Daoy (cell line): ENCODE results near the gene TM2D1. TPM values are rescaled to one million over a fixed set of nuclear protein-coding genes. Genes with fewer than 3 reads are reported as not detected.
A peak's percentile ranks its signal among the peaks of the same experiment; 100 is the strongest.
"Not testable (repeated sequence)": the region's sequence is repeated elsewhere in the genome, so short reads cannot be mapped to it uniquely, and the experiment has no call there.

Source experiments
- DNase-seq: peaks from one replicate; pipeline ENCODE4 v3.0.0-alpha.2; 2015; ENCODE audit warnings: low read depth
- total RNA-seq: library from RNA; depleted of rRNA; stranded (reverse); fragments of >200 nt; shearing (Covaris generic); gene quantifications from 2 replicates; pipeline ENCODE4 v1.2.3, GENCODE V29; 2014

TM2D1 gene
- total RNA-seq, 1 experiment from 2014 or later: 34.3 TPM

DNA sequence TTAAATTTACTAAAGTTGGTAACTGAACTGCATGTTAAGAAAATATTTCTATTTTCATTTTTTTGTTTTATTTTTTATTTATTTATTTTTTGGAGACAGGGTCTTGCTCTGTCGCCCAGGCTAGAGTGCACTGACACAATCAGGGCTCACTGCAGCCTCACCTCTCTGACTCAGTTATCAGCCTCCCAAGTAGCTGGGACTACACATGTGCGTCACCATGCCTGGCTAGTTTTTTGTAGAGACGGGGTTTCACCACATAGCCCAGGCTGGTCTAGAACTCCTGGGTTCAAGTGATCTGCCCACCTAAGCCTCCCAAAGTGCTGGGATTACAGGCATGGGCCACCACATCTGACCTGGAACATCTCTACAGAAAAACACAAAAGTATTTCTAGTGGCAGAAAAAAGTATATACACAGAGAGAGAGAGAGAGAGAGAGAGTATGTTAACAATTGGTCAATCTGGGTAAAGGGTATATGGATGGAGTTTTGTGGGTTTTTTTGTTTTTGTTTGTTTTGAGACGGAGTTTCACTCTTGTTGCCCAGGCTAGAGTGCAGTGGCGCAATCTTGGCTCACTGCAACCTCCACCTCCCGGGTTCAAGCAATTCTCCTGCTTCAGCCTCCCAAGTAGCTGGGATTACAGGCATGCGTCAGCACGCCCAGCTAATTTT lies 5.8 kb downstream of the TM2D1 start:
- not testable (repeated sequence) for DNase-seq

DNA sequence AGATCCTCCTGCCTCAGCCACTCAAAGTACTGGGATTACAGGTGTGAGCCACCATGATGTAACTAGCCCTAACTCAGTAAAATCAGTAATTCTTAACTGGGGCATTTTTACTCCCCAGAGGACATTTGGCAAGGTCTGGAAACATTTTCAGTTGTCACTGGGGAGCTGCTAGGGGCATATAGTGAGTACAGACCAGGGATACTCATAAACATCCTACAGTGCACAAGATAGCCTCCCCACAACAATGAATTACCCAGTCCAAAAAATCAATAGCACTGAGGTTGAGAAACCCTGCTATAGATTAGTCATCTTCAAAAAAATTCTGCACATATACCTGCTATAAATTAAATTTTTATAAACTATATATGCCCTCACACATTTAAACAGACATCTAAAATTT lies 13.0 kb downstream of the TM2D1 start:
- no peak for DNase-seq

DNA sequence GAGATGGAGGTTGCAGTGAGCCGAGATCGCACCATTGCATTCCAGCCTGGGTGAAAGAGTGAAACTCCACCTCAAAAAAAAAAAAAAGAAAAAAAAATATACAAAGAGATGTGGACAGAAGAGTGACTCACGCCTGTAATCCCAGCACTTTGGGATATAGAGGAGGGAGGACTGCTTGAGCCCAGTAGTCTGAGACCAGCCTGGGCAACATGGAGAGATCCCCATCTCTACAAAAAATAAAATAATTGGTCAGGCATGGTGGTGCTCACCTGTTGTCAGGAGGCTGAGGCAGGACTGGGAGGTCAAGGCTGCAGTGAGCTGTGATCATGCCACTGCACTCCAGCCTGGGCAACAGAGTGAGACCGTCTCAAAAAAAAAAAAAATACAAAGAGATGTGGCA lies 13.7 kb downstream of the TM2D1 start:
- DNase-seq: peak; percentile 62

DNA sequence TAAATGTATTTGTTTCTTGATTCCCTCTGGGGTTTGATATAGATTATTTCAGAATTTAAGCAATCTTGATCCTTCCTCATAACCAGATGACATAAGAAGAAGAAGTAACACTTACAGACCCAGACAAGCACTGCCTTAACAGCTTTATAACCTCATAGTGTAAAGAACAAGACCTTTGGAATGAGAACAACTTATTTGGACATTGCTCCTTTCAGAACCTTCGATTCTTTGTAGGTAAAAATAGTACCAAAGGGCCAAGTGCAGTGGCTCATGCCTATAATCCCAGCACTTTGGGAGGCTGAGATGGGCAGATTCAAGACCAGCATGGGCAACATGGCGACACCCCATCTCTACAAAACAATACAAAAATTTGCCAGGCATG lies 15.0 kb downstream of the TM2D1 start:
- DNase-seq: no peak

DNA sequence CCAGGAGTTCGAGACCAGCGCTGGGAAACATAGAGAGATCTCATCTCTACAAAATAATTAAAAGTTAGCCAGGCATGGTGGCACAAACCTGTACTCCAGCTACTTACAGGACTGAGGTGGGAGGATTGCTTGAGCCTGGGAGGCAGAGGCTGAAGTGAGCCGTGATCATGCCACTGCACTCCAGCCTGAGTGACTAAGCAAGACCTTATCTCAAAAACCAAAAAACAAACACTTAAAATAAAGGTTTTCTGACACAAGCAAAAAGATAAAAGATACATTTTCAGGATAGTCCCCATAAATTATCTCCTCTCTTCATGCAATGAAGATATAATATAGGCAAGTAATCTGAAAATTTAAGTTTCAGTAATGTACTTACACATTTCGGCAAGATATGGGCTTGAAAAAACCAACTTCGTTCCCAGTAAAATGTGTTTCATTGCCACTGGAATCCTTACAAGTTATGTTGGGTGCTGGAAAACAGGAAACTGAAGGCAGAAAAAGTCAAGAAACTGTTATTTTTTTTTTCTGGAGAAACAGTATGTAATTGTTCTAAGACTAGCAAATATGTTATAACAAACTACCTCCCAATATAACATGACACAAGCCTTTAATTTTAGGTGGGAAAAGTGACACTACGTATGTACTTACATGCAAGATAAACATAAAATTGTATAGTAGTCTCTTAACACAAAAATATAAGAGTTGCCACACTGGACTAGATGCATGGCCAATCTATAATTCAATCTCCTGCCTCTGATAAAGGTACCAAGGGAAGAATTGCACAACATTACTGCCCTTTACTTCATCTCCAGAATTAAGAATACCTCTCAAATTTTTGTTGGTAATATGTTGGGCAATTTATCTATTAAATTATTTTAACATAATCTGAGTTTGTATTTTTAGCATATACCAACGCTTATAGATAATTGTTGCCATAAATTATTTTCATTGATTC lies 15.7 kb downstream of the TM2D1 start:
- DNase-seq: peak; percentile 12

DNA sequence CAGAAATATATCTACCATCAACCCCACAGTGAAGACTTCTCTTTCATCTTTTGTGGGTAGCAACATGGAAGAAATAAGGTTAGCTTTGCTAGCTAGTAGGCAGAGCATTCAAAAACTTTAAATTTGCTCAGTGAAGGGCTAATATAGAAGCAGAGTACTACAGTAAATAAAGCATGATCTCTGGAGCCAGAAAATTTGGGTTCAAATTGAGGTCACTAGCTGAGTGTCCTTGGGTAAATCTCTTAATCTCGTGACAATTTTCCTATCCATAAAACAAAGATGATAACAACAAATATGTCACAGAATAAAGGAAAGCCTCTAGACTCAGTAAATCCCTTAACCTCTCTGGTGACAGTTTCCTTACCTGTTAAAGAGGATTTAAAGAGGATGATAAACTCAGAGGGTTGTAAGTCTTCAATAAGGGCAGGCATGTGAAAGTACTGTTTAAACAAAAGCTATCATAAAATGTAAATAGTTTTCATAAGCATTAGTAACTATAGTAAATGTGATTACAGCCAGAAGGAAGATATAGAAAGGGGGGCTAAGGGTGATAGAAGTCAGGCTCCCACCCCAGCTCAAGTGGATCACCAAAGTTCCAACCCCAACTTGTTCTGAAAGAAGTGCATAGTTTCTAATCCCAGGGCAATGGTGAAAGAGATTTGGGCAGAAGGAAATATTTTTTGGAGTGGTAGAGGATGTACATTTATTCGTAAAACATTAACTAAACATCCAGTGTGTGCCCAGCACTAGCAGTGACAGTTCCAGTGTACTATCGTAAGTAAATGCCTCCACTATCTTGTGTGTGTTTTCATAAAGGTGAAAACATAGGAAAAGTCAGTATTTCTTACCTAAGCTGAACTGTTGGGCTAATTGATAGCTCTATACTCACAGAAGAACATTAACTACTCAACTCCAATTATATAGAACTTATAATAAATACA lies 24.8 kb downstream of the TM2D1 start:
- no peak for DNase-seq

DNA sequence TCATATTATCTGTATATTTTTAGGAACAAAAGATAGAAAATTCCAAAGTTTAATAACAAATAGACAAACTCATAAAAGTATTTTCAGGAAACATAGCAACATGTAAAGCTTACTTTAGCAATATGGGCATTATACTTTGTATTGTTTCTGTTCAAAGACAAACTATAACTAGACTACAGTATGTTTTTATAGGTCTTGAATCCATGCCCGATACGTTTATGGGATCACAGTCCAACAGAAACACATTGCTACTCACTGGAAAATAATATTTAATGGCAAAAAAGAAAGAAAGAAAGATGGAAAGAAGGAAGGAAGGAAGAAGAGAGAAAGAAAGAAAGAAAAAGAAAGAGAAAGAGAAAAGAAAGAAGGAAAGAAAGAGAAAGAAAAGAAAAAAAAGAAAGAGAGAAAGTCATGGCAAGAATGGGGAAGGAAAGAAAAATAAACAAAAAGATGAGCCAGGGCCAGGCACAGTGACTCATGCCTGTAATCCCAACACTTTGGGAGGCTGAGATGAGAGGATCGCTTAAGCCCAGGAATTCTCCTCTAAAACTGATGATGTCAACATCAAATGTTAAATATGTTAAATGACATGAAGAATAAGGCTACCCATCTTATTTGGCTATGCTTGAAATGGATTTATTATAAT lies 32.7 kb downstream of the TM2D1 start:
- peak; percentile 64 for DNase-seq

DNA sequence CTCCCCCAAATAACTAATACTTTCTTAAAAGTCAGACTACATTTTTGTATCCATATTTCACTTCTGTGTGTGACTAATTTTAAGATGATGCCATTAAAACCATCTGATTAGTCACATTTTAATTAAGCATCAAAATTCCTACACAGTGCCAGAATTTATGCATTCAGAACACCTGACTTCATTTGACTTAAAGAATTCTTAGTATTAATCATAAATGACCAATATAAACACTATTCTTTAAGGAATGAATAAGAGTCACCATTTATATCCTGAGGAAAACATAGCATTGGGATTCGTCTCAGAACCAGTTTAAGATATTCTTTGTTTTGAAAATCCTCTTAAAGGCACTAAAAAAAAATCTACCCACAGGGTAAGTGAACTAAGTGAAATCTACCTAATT lies 37.0 kb downstream of the TM2D1 start:
- DNase-seq: no peak

DNA sequence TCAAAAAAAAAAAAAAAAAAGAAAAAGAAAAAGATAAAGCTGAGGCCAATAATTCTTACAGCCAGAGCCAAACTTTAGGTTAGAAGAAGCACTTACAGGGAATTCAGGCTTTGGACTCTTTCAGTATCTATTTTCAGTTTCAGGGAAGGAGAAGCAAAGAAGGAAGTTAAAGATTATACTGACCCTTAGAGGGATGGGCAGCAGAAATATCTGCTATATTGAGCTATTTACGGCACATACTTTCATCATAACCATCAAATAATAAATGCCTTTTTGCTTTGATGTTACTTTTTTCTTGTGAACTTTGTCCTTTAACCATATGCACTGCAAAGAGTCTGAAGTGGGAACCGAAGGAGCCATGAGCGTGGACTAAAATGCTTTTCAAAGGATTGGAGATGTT lies 42.0 kb downstream of the TM2D1 start:
- DNase-seq: no peak

DNA sequence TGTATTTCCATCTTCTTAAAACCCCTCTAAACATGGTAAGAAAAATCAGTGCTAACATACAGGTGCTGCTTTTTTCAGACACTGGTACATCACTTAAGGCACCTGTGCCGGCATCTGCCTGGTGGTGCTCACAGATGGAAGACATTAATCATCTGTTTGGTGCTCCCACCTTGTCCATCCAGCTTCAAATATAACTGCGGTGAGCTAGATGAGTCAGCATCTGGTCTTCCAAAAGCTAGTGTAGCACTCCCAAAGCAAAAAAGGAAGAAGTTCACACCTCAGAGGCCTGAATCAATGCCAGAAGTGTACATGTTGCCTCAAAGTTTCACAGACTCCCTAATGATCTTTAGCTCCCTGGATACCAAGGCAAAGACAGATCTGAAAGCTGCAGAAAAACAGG lies 44.4 kb downstream of the TM2D1 start:
- no peak for DNase-seq

DNA sequence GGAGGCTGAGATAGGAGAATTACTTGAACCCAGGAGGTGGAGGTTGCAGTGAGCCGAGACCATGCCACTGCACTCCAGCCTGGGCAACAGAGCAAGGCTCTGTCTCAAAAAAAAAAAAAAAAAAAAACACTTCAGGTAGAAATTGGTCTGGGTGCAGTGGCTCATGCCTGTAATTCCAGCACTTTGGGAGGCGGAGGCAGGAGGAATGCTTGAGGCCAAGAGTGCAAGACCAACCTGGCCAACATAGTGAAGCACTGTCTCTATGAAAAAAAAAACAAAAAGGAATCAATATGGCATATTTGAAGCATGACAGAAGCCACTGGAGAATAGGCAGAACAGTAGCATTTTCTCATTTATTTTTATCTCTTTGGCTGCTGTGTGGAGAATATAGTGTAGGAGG lies 48.1 kb downstream of the TM2D1 start:
- not testable (repeated sequence) for DNase-seq

DNA sequence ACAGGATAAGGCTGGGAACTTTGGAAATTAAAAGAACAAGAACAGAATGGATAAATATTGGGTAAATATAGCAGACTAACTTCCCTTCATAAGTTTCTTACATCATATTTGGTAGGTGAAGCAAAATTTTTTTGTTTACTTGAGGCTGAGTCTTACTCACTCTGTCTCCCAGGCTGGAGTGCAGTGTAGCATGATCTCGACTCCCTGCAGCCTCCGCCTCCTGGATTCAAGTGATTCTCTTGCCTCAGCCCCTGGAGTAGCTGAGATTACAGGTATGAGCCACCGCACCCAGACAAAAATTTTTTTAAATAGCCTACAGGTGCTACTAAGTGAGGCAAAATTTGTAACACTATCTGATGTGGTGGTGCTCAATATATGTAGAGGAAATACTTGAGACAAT lies 50.7 kb downstream of the TM2D1 start:
- DNase-seq: no peak

DNA sequence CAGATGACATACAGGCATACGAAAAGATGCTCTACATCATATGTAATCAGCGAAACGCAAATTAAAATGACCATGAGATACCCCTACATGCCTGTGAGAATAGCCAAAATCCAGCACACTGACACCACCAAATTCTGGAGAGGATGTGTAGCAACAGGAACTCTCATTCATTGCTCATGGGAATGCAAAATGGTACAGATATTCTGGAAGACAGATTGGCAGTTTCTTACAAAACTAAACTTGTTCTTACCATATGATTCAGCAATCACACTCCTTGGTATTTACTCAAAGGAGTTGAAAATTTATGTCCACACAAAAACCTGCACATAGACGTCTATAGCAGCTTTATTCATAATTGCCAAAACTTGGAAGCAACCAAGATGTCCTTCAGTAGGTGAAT lies 52.6 kb downstream of the TM2D1 start:
- DNase-seq: no peak

DNA sequence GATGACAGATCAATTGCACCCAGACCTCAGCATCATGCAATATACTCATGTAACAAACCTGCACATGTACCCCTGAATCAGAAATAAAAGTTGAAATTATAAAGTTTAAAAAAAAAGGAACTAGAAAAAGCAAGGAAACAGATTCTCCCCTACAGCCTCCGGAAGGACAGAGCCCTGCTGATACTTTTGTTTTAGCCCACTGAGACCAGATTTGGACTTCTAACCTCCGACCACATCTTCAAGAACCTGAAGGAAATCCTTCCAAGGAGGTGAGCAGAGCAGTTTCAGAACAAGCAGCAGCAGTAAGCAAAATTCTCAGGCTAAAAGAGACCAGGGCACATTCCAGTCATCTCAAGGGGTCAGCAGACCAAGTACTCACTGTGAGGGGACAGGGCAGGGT lies 54.5 kb downstream of the TM2D1 start:
- no peak for DNase-seq

DNA sequence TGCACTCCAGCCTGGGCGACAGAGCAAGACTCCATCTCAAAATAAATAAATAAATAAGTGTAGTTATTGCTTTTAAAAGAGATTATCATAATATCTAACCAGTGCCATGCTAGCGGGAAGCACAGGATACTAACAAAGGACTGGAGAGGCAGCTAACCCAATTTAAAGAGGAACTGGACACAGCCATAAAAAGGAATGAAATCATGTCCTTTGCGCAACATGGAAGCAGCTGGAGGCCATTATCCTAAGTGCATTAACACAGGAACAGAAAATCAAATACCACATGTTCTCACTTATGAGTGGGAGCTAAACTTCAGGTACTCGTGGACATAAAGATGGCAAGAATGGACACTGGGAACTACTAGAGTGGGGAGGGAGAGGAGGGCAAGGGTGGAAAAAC lies 54.9 kb downstream of the TM2D1 start:
- no peak for DNase-seq

DNA sequence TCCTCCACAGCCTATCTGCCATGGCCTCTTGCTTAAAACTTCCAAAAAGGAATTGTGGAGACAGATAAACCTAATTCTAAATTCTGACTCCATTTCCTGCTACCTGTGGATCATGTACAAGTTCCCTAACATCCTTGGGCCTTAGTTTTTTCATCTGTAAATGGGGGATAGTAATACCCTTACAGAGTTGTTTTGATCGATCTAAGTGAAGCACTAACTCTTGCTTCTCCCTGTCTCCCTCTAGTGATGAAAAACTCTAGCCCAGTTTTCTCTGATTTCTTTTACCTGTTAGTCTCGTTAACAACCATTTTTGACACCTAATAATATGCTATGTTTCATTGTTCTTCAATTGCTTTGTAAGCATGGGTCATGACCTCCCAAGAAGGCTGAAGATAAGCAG lies 65.9 kb downstream of the TM2D1 start:
- no peak for DNase-seq

DNA sequence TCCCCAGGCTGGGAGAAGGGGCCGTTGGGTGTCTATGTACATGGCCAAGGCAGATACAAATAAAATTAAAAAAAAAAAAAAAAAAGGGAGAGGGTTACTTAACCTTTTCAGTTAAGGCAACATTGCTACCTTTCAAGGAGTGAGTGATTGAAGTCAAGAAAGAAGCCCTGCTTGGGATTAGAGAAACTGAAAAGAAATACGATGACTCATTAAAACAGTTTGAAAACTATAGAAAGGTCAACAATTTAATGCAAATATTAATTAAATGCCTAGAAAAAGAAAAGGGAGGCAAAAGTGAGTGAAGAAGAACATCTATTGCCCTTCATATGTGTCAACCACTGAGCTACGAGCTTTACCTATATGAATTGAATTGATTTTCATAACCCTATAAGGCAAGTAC lies 69.5 kb downstream of the TM2D1 start:
- DNase-seq: no peak

DNA sequence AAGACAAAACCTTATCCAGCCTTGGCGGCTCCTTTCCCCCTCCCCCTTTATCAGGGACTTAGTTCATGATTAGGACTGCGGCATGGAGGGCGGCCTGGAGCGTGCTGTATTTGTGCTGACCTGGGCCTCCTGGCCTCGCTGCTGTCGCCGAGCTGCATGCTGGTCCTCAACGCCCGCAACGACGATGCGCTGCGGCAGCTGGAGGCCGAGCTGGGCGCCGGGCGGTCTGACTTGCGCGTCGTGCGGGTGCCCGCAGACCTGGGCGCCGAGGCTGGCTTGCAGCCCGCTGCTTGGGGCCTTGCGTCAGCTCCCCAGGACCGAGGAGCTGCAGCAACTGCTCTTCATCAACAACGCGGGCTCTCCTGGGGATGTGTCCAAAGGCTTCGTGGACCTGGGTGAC lies 70.9 kb downstream of the TM2D1 start:
- DNase-seq: no peak

DNA sequence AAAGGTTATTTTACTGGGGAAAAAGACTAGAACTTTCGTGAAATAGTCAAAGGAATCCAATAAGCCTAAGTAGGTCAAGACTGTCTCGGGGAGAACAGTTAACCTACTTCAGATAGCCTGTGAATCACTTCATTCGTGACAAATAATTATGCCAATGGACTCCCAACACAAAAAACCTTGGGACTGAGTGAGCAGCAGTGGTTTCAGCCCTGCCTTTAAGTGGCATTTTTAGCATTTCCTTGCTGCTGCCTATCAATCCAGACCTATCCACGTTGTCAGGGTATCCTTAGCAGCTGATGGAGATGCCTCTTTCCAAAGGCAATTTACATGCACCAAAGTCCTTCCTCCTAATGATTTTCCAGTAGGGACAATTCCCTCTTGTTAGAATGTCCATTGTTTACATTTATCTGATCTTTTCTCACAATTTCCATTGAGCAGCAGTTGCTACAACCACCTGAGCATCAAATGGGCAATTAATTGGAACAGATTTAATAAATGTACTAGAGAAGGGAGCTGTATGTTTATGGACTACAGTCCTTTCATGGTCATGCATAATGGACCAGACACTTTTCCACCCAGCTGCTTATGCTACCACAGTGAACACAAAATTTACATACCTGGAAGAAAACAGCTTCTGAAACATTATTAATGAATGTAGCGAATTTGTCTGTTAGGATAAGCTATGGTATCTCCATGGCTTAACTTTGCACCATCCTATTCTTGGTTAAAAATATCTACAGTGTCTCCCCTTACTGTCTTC lies 75.8 kb downstream of the TM2D1 start:
- no peak for DNase-seq

DNA sequence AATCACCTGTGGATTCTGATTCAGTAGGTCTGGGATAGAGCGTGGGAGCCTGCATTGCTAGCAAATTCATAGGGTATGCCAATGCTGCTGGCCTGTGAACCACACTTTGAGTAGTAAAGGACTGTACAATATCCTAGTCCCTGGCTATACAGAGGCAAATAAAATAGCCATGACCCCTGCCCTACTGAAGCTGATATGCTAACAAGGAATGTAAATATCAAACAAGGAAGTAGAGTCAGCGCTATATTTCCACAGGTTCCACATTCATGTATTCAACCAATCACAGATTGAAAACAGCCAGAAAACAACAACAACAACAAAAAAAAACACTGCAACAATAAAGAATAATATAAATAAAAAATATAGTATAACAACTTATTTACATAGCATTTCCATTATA lies 77.8 kb downstream of the TM2D1 start:
- no peak for DNase-seq

DNA sequence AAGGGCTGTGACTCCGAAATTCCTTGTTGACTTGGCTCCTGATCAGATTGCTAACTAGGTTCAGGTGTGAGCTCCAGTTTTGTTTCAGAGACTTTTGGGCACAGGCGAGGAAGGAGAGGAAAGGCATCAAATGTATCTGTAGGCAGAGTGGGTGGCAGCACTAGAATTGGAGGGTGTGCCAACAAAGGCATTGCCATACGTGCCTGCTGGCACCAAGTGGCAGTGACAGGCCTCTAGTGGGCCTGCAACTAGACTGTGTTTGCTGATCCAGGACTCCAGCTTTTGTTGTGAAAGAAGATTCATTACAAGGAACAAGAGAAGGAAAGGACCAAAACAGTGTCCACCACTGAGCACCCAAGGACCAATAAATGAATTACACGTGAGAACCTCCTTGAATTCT lies 79.5 kb downstream of the TM2D1 start:
- no peak for DNase-seq
